Activated CD4-positive, alpha-beta T cell treated with anti-CD3 and anti-CD28 coated beads for 4 hours (primary cell): Measurements from ENCODE around the gene ANKRD13B.
A peak's percentile ranks its signal among the peaks of the same experiment; 100 is the strongest.

Experiments used
- DNase-seq, 2 donors: peaks; one replicate each; pipeline ENCODE4 v3.0.0-alpha.2; 2020

Gene ANKRD13B

GRCh38 chr17:29569245-29569950 lies 23.5 kb upstream of the ANKRD13B start:
- DNase-seq = no peak

GRCh38 chr17:29570521-29570920 lies 22.4 kb upstream of the ANKRD13B start:
- DNase-seq = no peak

- DNase-seq = no peak
Observed at GRCh38 chr17:29571486-29571882, 21.4 kb upstream of the ANKRD13B start.

- DNase-seq = no peak
Observed at GRCh38 chr17:29571883-29572681, 20.9 kb upstream of the ANKRD13B start.

GRCh38 chr17:29572691-29573557 lies 20.0 kb upstream of the ANKRD13B start:
- DNase-seq = peak; percentile 61 to 67

- DNase-seq = no peak
Observed at GRCh38 chr17:29573558-29573869, 19.4 kb upstream of the ANKRD13B start.

GRCh38 chr17:29573871-29574731 lies 18.8 kb upstream of the ANKRD13B start:
- DNase-seq = no peak

- DNase-seq = no peak
Observed at GRCh38 chr17:29574732-29575510, 18.0 kb upstream of the ANKRD13B start.

GRCh38 chr17:29575511-29576213 lies 17.3 kb upstream of the ANKRD13B start:
- DNase-seq = no peak

- DNase-seq = no peak
Observed at GRCh38 chr17:29576214-29577000, 16.5 kb upstream of the ANKRD13B start.

GRCh38 chr17:29577001-29577370 lies 15.9 kb upstream of the ANKRD13B start:
- no peak for DNase-seq

- no peak for DNase-seq
Observed at GRCh38 chr17:29577385-29578211, 15.3 kb upstream of the ANKRD13B start.

- DNase-seq = no peak
Observed at GRCh38 chr17:29578626-29579485, 14.1 kb upstream of the ANKRD13B start.

GRCh38 chr17:29579866-29580771 lies 12.8 kb upstream of the ANKRD13B start:
- peak; percentile 87 to 90 for DNase-seq

- DNase-seq = no peak
Observed at GRCh38 chr17:29581583-29582253, 11.2 kb upstream of the ANKRD13B start.

- DNase-seq = no peak
Observed at GRCh38 chr17:29582254-29582765, 10.6 kb upstream of the ANKRD13B start.
